ENCODE results near the gene WDR4.
A peak's percentile ranks its signal among the peaks of the same experiment; 100 is the strongest.
"Not testable (repeated sequence)": the region's sequence is repeated elsewhere in the genome, so short reads cannot be mapped to it uniquely, and the experiment has no call there.

WDR4 gene

GRCh38 chr21:42878993-42879787 lies at the start of gene WDR4:
TSS of gene WDR4 (minus strand) at chr21:42879539. CDS start at chr21:42879495, 44 bp downstream.
- DNase-seq = peak; percentile 99

- DNase-seq = not testable (repeated sequence)
These were observed 48.3 kb upstream of the WDR4 start for GRCh38 chr21:42927474-42928200.

- DNase-seq = peak; percentile 6
These were observed 46.0 kb upstream of the WDR4 start, which contains the start of gene ERVH48-1 for GRCh38 chr21:42925114-42925926. TSS of gene ERVH48-1 (minus strand) at chr21:42925630. CDS start at chr21:42919006, 6,624 bp downstream.

GRCh38 chr21:42924433-42924751 lies 45.1 kb upstream of the WDR4 start:
- DNase-seq = no peak

GRCh38 chr21:42923553-42924432 lies 44.5 kb upstream of the WDR4 start:
- peak; percentile 82 for DNase-seq

GRCh38 chr21:42922918-42923317 lies 43.6 kb upstream of the WDR4 start:
- no peak for DNase-seq

- no peak for DNase-seq
These were observed 42.6 kb upstream of the WDR4 start for GRCh38 chr21:42921927-42922326.

GRCh38 chr21:42918291-42918690 lies 39.0 kb upstream of the WDR4 start:
- DNase-seq = no peak

- DNase-seq = no peak
These were observed 34.1 kb upstream of the WDR4 start for GRCh38 chr21:42913476-42913875.

- DNase-seq = not testable (repeated sequence)
These were observed 32.6 kb upstream of the WDR4 start for GRCh38 chr21:42911920-42912319.

- not testable (repeated sequence) for DNase-seq
These were observed 29.1 kb upstream of the WDR4 start for GRCh38 chr21:42908484-42908883.

GRCh38 chr21:42906233-42906632 lies 26.9 kb upstream of the WDR4 start:
- DNase-seq = no peak

- DNase-seq = no peak
These were observed 25.9 kb upstream of the WDR4 start for GRCh38 chr21:42905195-42905594.

GRCh38 chr21:42903817-42904216 lies 24.5 kb upstream of the WDR4 start:
- no peak for DNase-seq

GRCh38 chr21:42900446-42900845 lies 21.1 kb upstream of the WDR4 start:
- no peak for DNase-seq

- peak; percentile 100 for DNase-seq
These were observed 13.8 kb upstream of the WDR4 start, which contains the start of gene NDUFV3 for GRCh38 chr21:42892931-42893755. TSS of gene NDUFV3 (plus strand) at chr21:42893309. CDS start at chr21:42893334, 25 bp downstream.

- DNase-seq = no peak
These were observed 13.2 kb upstream of the WDR4 start for GRCh38 chr21:42892582-42892930.

GRCh38 chr21:42887326-42887725 lies 8.0 kb upstream of the WDR4 start:
- no peak for DNase-seq

- no peak for DNase-seq
These were observed 4.6 kb upstream of the WDR4 start for GRCh38 chr21:42883921-42884320.

GRCh38 chr21:42880352-42880751 lies 1.0 kb upstream of the WDR4 start:
- DNase-seq = peak; percentile 2

GRCh38 chr21:42878678-42878992 lies 704 bp downstream of the WDR4 start:
- no peak for DNase-seq

GRCh38 chr21:42875811-42876210 lies 3.5 kb downstream of the WDR4 start:
- not testable (repeated sequence) for DNase-seq

Data from CD4-positive, alpha-beta T cell treated with Interleukin-17A for 1 hour (primary cell).